Activated CD4-positive, CD25-positive, alpha-beta regulatory T cell treated with anti-CD3 and anti-CD28 coated beads, Interleukin-2, amount 50 U/mL, for 16 hours (primary cell): ENCODE results near the gene TBX20.

Source experiments
- DNase-seq: peaks from one replicate; pipeline ENCODE4 v3.0.0-alpha.2; 2020; ENCODE audit warnings: low read depth, low spot score

The TBX20 gene

GRCh38 chr7:35253710-35254495 lies at the start of gene TBX20:
Gene TBX20 (minus strand): TSS chr7:35254100. CDS start chr7:35253620, 480 bp downstream.
- no peak for DNase-seq

- DNase-seq = no peak
Observed at GRCh38 chr7:35289376-35289775, 35.5 kb upstream of the TBX20 start.

DNA sequence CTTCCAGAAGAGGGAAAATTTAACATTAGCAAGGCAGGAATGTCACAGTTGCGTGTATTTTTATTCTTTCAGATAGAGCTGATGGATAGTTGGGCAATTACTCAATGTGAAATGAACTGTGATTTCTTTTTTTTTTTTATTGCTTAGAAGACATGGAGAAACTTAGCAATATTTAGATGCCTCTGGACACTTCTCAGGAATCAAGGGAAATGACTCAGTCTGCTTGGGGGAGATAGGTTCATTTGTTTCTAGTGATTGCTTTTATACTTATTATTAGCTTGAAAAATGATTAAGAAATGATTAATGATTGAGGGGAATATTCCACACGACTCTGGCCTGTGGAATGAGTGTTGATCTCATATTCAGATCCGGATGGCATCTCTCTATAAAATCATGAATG lies 33.1 kb upstream of the TBX20 start:
- DNase-seq = no peak

- DNase-seq = no peak
Observed at GRCh38 chr7:35286422-35286821, 32.5 kb upstream of the TBX20 start.

- no peak for DNase-seq
Observed at GRCh38 chr7:35285799-35286198, 31.9 kb upstream of the TBX20 start.

- DNase-seq = no peak
Observed at GRCh38 chr7:35280902-35281301, 27.0 kb upstream of the TBX20 start.

DNA sequence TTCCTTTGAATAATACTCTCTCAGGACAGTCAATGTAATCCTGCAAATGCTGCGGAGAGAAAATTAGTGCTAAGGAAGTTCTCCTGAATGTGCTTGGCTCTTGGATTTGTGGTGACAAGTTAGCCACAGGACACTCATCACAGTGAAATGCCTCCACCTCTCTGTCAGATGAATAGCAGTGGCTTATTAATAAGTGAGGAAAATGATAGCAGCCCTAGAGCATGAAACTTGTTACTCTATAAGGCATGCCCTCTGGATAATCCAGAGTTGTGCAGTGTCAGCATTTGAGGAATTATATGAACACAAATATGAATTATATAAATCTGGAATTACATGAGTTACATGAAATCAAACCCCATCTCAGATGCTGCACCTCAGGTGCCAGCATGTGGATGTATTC lies 23.5 kb upstream of the TBX20 start:
- no peak for DNase-seq

- DNase-seq = no peak
Observed at GRCh38 chr7:35272246-35272645, 18.3 kb upstream of the TBX20 start.

DNA sequence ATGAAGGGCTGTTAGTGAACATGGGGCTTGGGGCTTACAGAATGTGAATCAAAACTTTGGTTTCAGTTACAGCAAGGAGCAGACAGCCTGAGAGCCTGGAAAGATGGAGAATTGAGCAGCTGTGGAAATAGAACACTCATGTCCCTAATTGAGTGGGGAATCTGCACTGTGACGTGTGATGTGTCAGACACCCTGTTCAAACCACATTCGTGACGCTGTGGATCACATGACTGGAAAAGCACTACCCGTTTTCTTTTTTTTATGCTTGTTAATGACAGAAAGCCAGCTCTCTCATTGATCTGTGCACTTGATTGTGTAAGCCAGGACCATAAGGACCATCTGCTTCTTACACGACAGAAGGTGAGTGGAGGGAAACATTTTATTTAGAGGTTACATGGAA lies 15.1 kb upstream of the TBX20 start:
- DNase-seq = no peak

- no peak for DNase-seq
Observed at GRCh38 chr7:35267411-35267810, 13.5 kb upstream of the TBX20 start.

GRCh38 chr7:35263396-35263795 lies 9.5 kb upstream of the TBX20 start:
- no peak for DNase-seq

GRCh38 chr7:35261476-35262285 lies 7.8 kb upstream of the TBX20 start:
- no peak for DNase-seq

DNA sequence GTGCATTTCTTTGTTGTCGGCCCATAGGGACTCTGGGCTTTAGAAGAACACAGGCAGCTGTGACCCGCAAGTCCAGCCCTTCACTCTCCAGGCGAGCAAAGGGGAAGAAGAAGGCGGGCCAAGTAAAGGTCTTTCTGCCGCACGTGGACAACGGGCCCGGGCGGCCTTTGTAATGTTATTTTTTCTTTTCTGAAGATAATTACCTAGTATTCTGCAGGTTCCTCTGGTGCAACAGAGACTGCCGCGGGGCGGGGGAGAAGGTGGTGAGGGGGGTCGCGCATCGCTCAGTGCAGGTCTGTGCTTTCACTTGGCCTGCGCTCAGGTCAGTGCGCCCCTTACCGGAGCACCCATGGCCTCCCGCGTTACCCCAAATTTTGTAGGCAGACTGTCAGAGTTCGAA lies 7.1 kb upstream of the TBX20 start:
- no peak for DNase-seq

GRCh38 chr7:35260246-35260645 lies 6.3 kb upstream of the TBX20 start:
- no peak for DNase-seq

GRCh38 chr7:35259523-35259908 lies 5.6 kb upstream of the TBX20 start:
- DNase-seq = no peak

DNA sequence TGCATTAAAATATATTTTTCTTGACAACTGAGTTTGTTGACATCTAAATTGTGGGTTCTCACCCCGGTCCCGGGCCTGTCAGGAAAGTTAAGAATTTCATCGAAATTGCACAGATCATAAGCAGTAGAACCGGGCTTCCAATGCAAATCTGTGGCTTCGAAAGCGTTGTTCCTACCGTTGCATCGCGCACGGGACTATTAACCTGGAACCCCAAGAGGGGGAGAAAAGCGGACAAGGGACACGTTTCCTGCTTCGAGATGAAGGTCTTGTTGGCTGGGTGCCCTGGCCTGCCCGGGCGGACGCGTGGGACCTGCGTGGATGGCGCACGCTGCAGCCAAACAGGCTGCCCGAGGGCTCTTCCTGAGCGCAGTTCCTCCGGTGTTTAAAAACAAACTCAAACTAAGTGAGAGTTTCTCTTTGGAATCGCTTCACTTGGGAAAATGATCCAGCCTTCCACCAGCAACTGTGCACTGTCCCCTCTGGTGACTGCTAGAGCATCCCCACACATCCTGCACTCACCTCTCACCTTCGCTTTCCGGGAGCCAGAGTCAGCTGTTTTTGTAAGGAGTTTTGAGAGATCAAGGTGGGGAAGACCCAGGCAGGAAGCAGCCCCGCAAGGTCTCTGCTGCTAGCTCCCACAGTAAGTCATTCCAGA lies 5.1 kb upstream of the TBX20 start:
- DNase-seq = no peak

DNA sequence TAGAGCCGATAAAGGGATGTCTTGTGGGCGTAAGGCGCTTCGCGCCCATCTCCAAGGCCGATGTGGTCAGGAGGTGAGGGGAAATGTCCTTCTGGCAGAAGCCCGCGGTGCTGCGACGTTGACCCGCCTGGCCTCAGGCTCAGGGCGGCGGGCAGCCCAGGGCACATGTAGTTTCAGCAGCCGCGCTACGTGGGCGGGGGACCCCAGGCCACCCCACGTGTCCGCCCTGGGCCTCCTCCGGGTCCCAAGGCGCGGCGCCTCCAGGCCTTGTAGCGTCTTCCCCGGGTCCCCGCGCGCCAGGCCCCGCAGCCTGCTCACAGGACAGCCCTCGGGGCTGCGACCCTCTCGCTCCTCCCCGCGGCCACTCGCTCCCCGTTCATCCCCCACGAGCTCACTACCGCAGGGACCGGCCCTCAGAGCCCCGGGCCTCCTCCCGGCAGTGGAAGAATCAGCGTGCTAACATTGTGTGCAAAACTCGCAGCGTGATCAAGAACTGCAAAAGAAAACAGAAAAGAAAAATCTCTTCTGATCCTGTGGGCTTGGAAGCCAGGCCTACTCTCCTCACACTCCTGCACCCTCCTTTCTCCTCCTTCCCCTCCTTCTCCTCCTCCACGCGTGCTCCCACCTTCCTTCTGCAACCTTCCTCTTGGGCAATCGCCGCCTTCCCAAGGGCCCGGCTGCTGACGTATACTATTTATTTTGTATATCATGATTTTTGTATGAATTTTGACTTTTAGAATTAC lies 4.4 kb upstream of the TBX20 start:
- no peak for DNase-seq

DNA sequence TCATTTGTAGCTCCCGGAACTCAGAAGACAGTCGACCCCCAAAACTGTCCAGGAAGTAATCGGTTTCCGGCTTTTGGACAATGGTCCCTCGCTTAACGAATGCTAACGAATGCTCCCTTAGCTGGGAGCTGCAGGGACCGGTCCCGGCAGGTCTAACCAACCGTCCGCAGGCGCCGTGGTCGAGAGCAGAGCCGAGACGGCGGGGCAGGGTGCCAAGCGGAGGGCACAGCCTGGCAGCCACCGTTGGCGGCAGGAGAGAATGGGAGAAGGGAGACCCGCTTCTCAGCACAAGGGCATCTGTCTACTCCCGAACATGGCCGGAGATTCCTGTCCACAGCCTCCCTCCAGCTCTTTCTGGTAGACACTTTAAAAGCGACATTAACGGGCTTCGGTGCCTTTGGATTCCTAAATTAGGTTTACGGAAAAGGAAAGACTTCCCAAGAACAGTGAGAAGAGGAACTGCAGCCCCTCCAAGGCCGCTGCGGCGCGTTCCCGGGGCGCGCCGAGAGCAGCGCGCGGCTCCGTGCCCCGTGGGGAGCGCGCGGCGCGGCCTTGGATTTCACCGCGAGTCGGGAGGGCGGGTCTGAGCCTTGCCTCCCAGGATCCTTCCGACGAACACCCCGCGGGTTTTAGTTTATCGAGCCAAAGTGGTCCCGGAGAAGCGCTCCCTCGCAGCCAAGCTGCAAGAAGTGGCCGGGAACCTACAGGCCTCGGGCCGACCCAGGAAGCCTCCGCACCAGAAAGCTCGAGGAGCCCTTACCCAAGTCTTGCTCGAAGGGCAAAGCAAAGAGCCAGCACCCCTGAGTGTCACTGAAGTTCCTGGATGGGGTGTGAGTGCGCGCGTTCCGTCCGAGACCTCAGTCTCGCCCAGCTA lies 3.6 kb upstream of the TBX20 start:
- no peak for DNase-seq

- no peak for DNase-seq
Observed at GRCh38 chr7:35256256-35257175, 2.6 kb upstream of the TBX20 start.
